Measurements from ENCODE around the gene RBM17. TPM values are rescaled to one million over a fixed set of nuclear protein-coding genes. Genes with fewer than 3 reads are reported as not detected.
"Not testable (repeated sequence)": the region's sequence is repeated elsewhere in the genome, so short reads cannot be mapped to it uniquely, and the experiment has no call there.

The RBM17 gene
- total RNA-seq, 2 donors from 2014 or later: 40.5 to 59.2 TPM

GRCh38 chr10:6100370-6100769 is 11.5 kb downstream of the RBM17 start:
- Histone ChIP-seq H3K9me3 (no peaks in the 10 kb centered on the region), H3K36me3 (peaks cover 0 to 5% of the 10 kb centered on the region in 2 donors), H3K27me3 (replicated peaks; ENCODE audit: insufficient read depth) (no peaks in the 10 kb centered on the region), H3K4me3 (no peak overlapping the region), H3K27ac (no peak overlapping the region), H3K4me1 (replicated peaks) (no peaks in the 10 kb centered on the region)
- 67% methylated on average over 1 of the region's 1 CpG for WGBS
- intact Hi-C loops (cut with DNase I): no loop called here
- TF ChIP-seq POLR2AphosphoS5 (IDR thresholded peaks at IDR 0.05) (no peak), POLR2A (IDR thresholded peaks at IDR 0.05) (no peak), CTCF (IDR thresholded peaks at IDR 0.05) (no peak)
- no peak for DNase-seq (ENCODE audit: low spot score)

GRCh38 chr10:6101181-6101580 is 12.3 kb downstream of the RBM17 start:
- TF ChIP-seq CTCF (IDR thresholded peaks at IDR 0.05): no peak
- TF ChIP-seq POLR2AphosphoS5 (IDR thresholded peaks at IDR 0.05): no peak
- no peak for TF ChIP-seq POLR2A (IDR thresholded peaks at IDR 0.05)
- no peaks in the 10 kb centered on the region for H3K9me3 ChIP-seq

GRCh38 chr10:6102128-6102527 is 13.3 kb downstream of the RBM17 start:
- H3K36me3 ChIP-seq: peaks cover 0 to 2% of the 10 kb centered on the region in 2 donors
- no peak for DNase-seq (ENCODE audit: low spot score)
- H3K27me3 ChIP-seq (replicated peaks; ENCODE audit: insufficient read depth): no peaks in the 10 kb centered on the region
- 95% methylated on average over 8 of the region's 8 CpGs for WGBS
- intact Hi-C loops (cut with DNase I): no loop called here
- TF ChIP-seq POLR2AphosphoS5 (IDR thresholded peaks at IDR 0.05) (no peak), POLR2A (IDR thresholded peaks at IDR 0.05) (no peak), CTCF (IDR thresholded peaks at IDR 0.05) (no peak)
- no peak overlapping the region for H3K4me3 ChIP-seq
- no peak overlapping the region for H3K27ac ChIP-seq
- no peaks in the 10 kb centered on the region for H3K4me1 ChIP-seq (replicated peaks)
- H3K9me3 ChIP-seq: no peaks in the 10 kb centered on the region

More at GRCh38 chr10:6101181-6101580, 12.3 kb downstream of the RBM17 start:
- H3K27ac ChIP-seq: no peak overlapping the region
- H3K4me1 ChIP-seq (replicated peaks): no peaks in the 10 kb centered on the region
- 87% methylated on average over 8 of the region's 8 CpGs for WGBS
- no peak overlapping the region for H3K4me3 ChIP-seq
- intact Hi-C loops (cut with DNase I): no loop called here
- no peak for DNase-seq (ENCODE audit: low spot score)
- peaks cover 0 to 5% of the 10 kb centered on the region in 2 donors for H3K36me3 ChIP-seq
- no peaks in the 10 kb centered on the region for H3K27me3 ChIP-seq (replicated peaks; ENCODE audit: insufficient read depth)

- no peak for DNase-seq (ENCODE audit: low spot score)
- no peaks in the 10 kb centered on the region for H3K27me3 ChIP-seq (replicated peaks; ENCODE audit: insufficient read depth)
- no peaks in the 10 kb centered on the region for H3K4me1 ChIP-seq (replicated peaks)
- no peak overlapping the region for H3K4me3 ChIP-seq
- H3K9me3 ChIP-seq: no peaks in the 10 kb centered on the region
- intact Hi-C loops (cut with DNase I): no loop called here
- no peak overlapping the region for H3K27ac ChIP-seq
- H3K36me3 ChIP-seq: no peaks in the 10 kb centered on the region
- WGBS: 85% methylated on average over 8 of the region's 8 CpGs
- TF ChIP-seq POLR2AphosphoS5 (IDR thresholded peaks at IDR 0.05) (no peak), POLR2A (IDR thresholded peaks at IDR 0.05) (no peak), CTCF (IDR thresholded peaks at IDR 0.05) (no peak)
Observed at GRCh38 chr10:6103591-6103990, 14.8 kb downstream of the RBM17 start.

- intact Hi-C loops (cut with DNase I): loop anchor here (2.0 kb wide), 3 partner anchors 43 to 293 kb away; partner anchors contain the start of gene PFKFB3
- not testable (repeated sequence) for H3K36me3 ChIP-seq; H3K4me1 ChIP-seq (replicated peaks); DNase-seq (ENCODE audit: low spot score); H3K4me3 ChIP-seq; H3K27ac ChIP-seq; H3K27me3 ChIP-seq (replicated peaks; ENCODE audit: insufficient read depth); H3K9me3 ChIP-seq
- 95% methylated on average over 3 of the region's 3 CpGs for WGBS
Observed at GRCh38 chr10:6107616-6108015, 18.8 kb downstream of the RBM17 start.
